HepG2 (cell line): Measurements from ENCODE around the gene YIPF1. TPM values are rescaled to one million over a fixed set of nuclear protein-coding genes. Genes with fewer than 3 reads are reported as not detected.

Experiments used
- AHR ChIP-seq: IDR thresholded peaks from 2 replicates; pipeline ENCODE4 v1.6.1; 2018; ENCODE audit warnings: missing genetic modification reagents, missing compliant biosample characterization
- ARNT2 ChIP-seq: sonication (generic); formaldehyde crosslinking; IDR thresholded peaks from 2 replicates; pipeline ENCODE4 v1.8.0; 2022; ENCODE audit warnings: mild to moderate bottlenecking, low read depth, missing genetic modification reagents, moderate library complexity
- DPF2 ChIP-seq: sonication (generic); formaldehyde crosslinking; IDR thresholded peaks from 2 replicates; pipeline ENCODE4 v1.4.0; 2020; ENCODE audit warnings: mild to moderate bottlenecking, low read depth, missing genetic modification reagents, borderline replicate concordance
- GLMP ChIP-seq: sonication (generic); formaldehyde crosslinking; IDR thresholded peaks from 2 replicates; pipeline ENCODE4 v1.9.0; 2021; ENCODE audit warnings: missing genetic modification reagents, mild to moderate bottlenecking, borderline replicate concordance
- KDM5B ChIP-seq: sonication (generic); formaldehyde crosslinking; IDR thresholded peaks from 2 replicates; pipeline ENCODE4 v1.4.0; 2020; ENCODE audit warnings: missing genetic modification reagents, mild to moderate bottlenecking, borderline replicate concordance
- MIER3 ChIP-seq: IDR thresholded peaks from 2 replicates; pipeline ENCODE4 v1.6.1; 2016; ENCODE audit warnings: missing compliant biosample characterization, borderline replicate concordance
- NCOA2 ChIP-seq: sonication (generic); formaldehyde crosslinking; IDR thresholded peaks from 2 replicates; pipeline ENCODE4 v1.8.0; 2022; ENCODE audit warnings: inconsistent platforms
- NCOA5 ChIP-seq: sonication (generic); formaldehyde crosslinking; IDR thresholded peaks from 2 replicates; pipeline ENCODE4 v1.4.0; 2020; ENCODE audit warnings: missing genetic modification reagents
- RARA ChIP-seq: IDR thresholded peaks from 2 replicates; pipeline ENCODE4 v1.6.1; 2016; ENCODE audit warnings: missing genetic modification reagents, missing compliant biosample characterization
- RORA ChIP-seq: sonication (generic); formaldehyde crosslinking; IDR thresholded peaks from 2 replicates; pipeline ENCODE4 v1.5.0; 2020; ENCODE audit warnings: mild to moderate bottlenecking, missing genetic modification reagents, moderate library complexity
- SRSF1 ChIP-seq: fragments of 200-400 bp; formaldehyde crosslinking; optimal IDR thresholded peaks from 2 replicates; pipeline ENCODE3; 2017; ENCODE audit warnings: mild to moderate bottlenecking, low read depth, low read length, moderate library complexity
- TSC22D2 ChIP-seq: sonication (generic); formaldehyde crosslinking; IDR thresholded peaks from 2 replicates; pipeline ENCODE4 v1.5.1; 2020; ENCODE audit warnings: missing genetic modification reagents, mild to moderate bottlenecking, borderline replicate concordance
- ZBTB38 ChIP-seq: sonication (generic); formaldehyde crosslinking; IDR thresholded peaks from 2 replicates; pipeline ENCODE4 v1.5.1; 2020; ENCODE audit warnings: mild to moderate bottlenecking, missing genetic modification reagents
- ZBTB7A ChIP-seq: sonication (generic); formaldehyde crosslinking; IDR thresholded peaks from 2 replicates; pipeline ENCODE4 v1.8.0; 2022; ENCODE audit warnings: mild to moderate bottlenecking, missing genetic modification reagents
- ZFAT ChIP-seq: sonication (generic); formaldehyde crosslinking; conservative IDR thresholded peaks from 2 replicates; pipeline ENCODE4 v1.8.1; 2023; ENCODE audit warnings: missing genetic modification reagents, inconsistent platforms
- ZNF235 ChIP-seq: sonication (generic); formaldehyde crosslinking; IDR thresholded peaks from 2 replicates; pipeline ENCODE4 v1.8.1; 2023; ENCODE audit warnings: mild to moderate bottlenecking, missing genetic modification reagents, borderline replicate concordance
- ZNF263 ChIP-seq: sonication (generic); formaldehyde crosslinking; IDR thresholded peaks from 2 replicates; pipeline ENCODE4 v1.4.0; 2020; ENCODE audit warnings: missing genetic modification reagents
- ZNF292 ChIP-seq: sonication (generic); formaldehyde crosslinking; IDR thresholded peaks from 2 replicates; pipeline ENCODE4 v1.8.1; 2022; ENCODE audit warnings: mild to moderate bottlenecking, low read depth, missing genetic modification reagents, borderline replicate concordance
- ZNF414 ChIP-seq: sonication (generic); formaldehyde crosslinking; IDR thresholded peaks from 2 replicates; pipeline ENCODE4 v1.5.0; 2020; ENCODE audit warnings: missing genetic modification reagents
- ZNF713 ChIP-seq: sonication (generic); formaldehyde crosslinking; IDR thresholded peaks from 2 replicates; pipeline ENCODE4 v1.4.0; 2020; ENCODE audit warnings: mild to moderate bottlenecking, missing genetic modification reagents
- ZNF761 ChIP-seq: sonication (generic); formaldehyde crosslinking; conservative IDR thresholded peaks from 2 replicates; pipeline ENCODE4 v1.4.0; 2020; ENCODE audit warnings: mild to moderate bottlenecking, missing genetic modification reagents
- ZNF879 ChIP-seq: sonication (generic); formaldehyde crosslinking; IDR thresholded peaks from 2 replicates; pipeline ENCODE4 v1.8.1; 2023; ENCODE audit warnings: missing genetic modification reagents
- polyA plus RNA-seq, 8 experiments: library from polyadenylated mRNA; depleted of rRNA in 3 of 8; stranded (reverse) in 7 of 8; unstranded in 1 of 8; fragments of >200 nt; fragmentation: Illumina TruSeq in 4 of 8; extraction: Trizol in 4 of 8; gene quantifications; 2 replicates each; pipeline versions ENCODE4 v1.2.1 to v1.2.3, GENCODE V29; 2011 to 2016; ENCODE audit warnings: low read depth in 4 of 8, missing spikeins in 1 of 8, mixed read lengths in 1 of 8; ENCODE audit not compliant: insufficient read depth in 1 of 8
- total RNA-seq, 5 experiments: library from RNA; depleted of rRNA; stranded (reverse); fragments of >200 nt; fragmentation: Illumina TruSeq; extraction: Trizol; gene quantifications; 2 replicates each; pipeline ENCODE4 v1.2.3, GENCODE V29; 2016; ENCODE audit warnings: low read depth in 1 of 5
- TF ChIP-seq, protein P1 (sequence below): sonication (generic); formaldehyde crosslinking; IDR thresholded peaks from 2 replicates; pipeline ENCODE4 v1.9.0; 2021; ENCODE audit warnings: missing genetic modification reagents, borderline replicate concordance
- TF ChIP-seq, protein P2 (sequence below): IDR thresholded peaks from 2 replicates; pipeline ENCODE4 v1.6.1; 2016; ENCODE audit warnings: missing compliant biosample characterization, missing genetic modification reagents, borderline replicate concordance
- TF ChIP-seq, protein P3 (sequence below): sonication (generic); formaldehyde crosslinking; IDR thresholded peaks from 2 replicates; pipeline ENCODE4 v1.4.0; 2020; ENCODE audit warnings: missing genetic modification reagents, borderline replicate concordance

YIPF1 gene
- total and polyA plus RNA-seq, 2 of the 13 experiments (the other 11 are each of a cell fraction or from before 2014, with no cell fraction given): 21.1 to 31.9 TPM

- TF ChIP-seq ZNF414 (CRISPR knock-in tag) (no peak), ZNF761 (no peak), TSC22D2 (CRISPR knock-in tag) (no peak), ZNF235 (no peak), NCOA2 (CRISPR knock-in tag) (peak; percentile 17; the same call in 1 of the 2 replicates), ZBTB38 (no peak), ZNF292 (CRISPR knock-in tag) (no peak), KDM5B (CRISPR knock-in tag) (no peak), GLMP (CRISPR knock-in tag) (no peak), ZBTB7A (no peak), MIER3 (no peak), ZFAT (CRISPR knock-in tag) (no peak), NCOA5 (no peak), ZNF713 (no peak), RARA (CRISPR knock-in tag) (peak; percentile 41), ZNF879 (CRISPR knock-in tag) (no peak), ARNT2 (no peak), SRSF1 (no peak), RORA (CRISPR knock-in tag) (no peak), DPF2 (CRISPR knock-in tag) (0 out of 2 replicates have a peak, but pooled peaks have one; percentile 9), AHR (CRISPR knock-in tag) (no peak), ZNF263 (CRISPR knock-in tag) (no peak)
- TF ChIP-seq, protein P1, sequence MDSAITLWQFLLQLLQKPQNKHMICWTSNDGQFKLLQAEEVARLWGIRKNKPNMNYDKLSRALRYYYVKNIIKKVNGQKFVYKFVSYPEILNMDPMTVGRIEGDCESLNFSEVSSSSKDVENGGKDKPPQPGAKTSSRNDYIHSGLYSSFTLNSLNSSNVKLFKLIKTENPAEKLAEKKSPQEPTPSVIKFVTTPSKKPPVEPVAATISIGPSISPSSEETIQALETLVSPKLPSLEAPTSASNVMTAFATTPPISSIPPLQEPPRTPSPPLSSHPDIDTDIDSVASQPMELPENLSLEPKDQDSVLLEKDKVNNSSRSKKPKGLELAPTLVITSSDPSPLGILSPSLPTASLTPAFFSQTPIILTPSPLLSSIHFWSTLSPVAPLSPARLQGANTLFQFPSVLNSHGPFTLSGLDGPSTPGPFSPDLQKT: no peak
- TF ChIP-seq, protein P2, sequence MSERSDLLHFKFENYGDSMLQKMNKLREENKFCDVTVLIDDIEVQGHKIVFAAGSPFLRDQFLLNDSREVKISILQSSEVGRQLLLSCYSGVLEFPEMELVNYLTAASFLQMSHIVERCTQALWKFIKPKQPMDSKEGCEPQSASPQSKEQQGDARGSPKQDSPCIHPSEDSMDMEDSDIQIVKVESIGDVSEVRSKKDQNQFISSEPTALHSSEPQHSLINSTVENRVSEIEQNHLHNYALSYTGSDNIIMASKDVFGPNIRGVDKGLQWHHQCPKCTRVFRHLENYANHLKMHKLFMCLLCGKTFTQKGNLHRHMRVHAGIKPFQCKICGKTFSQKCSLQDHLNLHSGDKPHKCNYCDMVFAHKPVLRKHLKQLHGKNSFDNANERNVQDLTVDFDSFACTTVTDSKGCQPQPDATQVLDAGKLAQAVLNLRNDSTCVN (CRISPR knock-in tag): no peak
- TF ChIP-seq, protein P3, sequence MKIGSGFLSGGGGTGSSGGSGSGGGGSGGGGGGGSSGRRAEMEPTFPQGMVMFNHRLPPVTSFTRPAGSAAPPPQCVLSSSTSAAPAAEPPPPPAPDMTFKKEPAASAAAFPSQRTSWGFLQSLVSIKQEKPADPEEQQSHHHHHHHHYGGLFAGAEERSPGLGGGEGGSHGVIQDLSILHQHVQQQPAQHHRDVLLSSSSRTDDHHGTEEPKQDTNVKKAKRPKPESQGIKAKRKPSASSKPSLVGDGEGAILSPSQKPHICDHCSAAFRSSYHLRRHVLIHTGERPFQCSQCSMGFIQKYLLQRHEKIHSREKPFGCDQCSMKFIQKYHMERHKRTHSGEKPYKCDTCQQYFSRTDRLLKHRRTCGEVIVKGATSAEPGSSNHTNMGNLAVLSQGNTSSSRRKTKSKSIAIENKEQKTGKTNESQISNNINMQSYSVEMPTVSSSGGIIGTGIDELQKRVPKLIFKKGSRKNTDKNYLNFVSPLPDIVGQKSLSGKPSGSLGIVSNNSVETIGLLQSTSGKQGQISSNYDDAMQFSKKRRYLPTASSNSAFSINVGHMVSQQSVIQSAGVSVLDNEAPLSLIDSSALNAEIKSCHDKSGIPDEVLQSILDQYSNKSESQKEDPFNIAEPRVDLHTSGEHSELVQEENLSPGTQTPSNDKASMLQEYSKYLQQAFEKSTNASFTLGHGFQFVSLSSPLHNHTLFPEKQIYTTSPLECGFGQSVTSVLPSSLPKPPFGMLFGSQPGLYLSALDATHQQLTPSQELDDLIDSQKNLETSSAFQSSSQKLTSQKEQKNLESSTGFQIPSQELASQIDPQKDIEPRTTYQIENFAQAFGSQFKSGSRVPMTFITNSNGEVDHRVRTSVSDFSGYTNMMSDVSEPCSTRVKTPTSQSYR (CRISPR knock-in tag): no peak
Measured at GRCh38 chr1:53909946-53910345, 20.3 kb upstream of the YIPF1 start (continued).
